Tibial nerve (tissue), 4 donors: Measurements from ENCODE around the gene NDUFC2.

ENCODE experiments used
- EP300 ChIP-seq, 2 donors: sonication (generic); formaldehyde crosslinking; IDR thresholded peaks; one replicate each; pipeline ENCODE4 v1.6.1; 2017; ENCODE audit warnings: antibody characterized with exemption in 2 of 2, mild to moderate bottlenecking in 1 of 2
- POLR2A ChIP-seq, 2 donors: fragments of 450-650 bp; IDR thresholded peaks; one replicate each; pipeline ENCODE4 v1.6.1; 2017; ENCODE audit warnings: antibody characterized with exemption in 2 of 2, mild to moderate bottlenecking in 2 of 2, moderate library complexity in 2 of 2
- TF ChIP-seq, protein P1 (sequence below), 5 experiments: fragments of 200-600 bp in 3 of 5; fragments of 450-650 bp in 2 of 5; sonication (generic) in 3 of 5; IDR thresholded peaks; one replicate each; pipeline ENCODE4 v1.5.1; 2016 to 2019; ENCODE audit warnings: antibody characterized with exemption in 5 of 5, mild to moderate bottlenecking in 3 of 5, moderate library complexity in 2 of 5

- TF ChIP-seq, protein P1, sequence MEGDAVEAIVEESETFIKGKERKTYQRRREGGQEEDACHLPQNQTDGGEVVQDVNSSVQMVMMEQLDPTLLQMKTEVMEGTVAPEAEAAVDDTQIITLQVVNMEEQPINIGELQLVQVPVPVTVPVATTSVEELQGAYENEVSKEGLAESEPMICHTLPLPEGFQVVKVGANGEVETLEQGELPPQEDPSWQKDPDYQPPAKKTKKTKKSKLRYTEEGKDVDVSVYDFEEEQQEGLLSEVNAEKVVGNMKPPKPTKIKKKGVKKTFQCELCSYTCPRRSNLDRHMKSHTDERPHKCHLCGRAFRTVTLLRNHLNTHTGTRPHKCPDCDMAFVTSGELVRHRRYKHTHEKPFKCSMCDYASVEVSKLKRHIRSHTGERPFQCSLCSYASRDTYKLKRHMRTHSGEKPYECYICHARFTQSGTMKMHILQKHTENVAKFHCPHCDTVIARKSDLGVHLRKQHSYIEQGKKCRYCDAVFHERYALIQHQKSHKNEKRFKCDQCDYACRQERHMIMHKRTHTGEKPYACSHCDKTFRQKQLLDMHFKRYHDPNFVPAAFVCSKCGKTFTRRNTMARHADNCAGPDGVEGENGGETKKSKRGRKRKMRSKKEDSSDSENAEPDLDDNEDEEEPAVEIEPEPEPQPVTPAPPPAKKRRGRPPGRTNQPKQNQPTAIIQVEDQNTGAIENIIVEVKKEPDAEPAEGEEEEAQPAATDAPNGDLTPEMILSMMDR (IDR thresholded peaks at IDR 0.05) = no peak
- TF ChIP-seq POLR2A (IDR thresholded peaks at IDR 0.05) (no peak), EP300 (IDR thresholded peaks at IDR 0.05) (no peak)
Measured at GRCh38 chr11:78032090-78032489, 47.6 kb downstream of the NDUFC2 start.
